ENCODE data around the gene SP8. TPM values are rescaled to one million over a fixed set of nuclear protein-coding genes. Genes with fewer than 3 reads are reported as not detected.

Gene SP8
- polyA plus RNA-seq, 3 donors: not detected

DNA sequence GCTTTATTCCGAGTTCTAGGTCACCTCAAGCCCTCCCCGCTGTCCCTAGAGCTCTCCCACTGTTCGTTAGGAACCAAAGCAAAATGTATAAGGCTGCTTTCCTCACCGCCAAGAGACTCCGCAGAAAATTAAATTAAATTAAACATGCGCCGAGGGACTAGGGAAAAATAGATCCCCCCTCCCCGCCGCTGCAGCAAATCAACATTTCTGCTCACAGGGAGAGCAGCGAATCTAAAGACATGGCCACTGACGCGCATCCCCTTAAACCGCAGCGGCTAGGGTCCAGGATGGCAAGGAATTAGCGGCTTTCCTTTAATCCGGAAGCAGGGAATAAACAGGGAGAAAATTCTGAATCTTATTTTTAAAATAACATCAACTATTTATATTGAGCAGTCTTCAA, 7.6 kb downstream of the SP8 start:
- no peak overlapping the region for H3K27ac ChIP-seq (ENCODE audit: low read depth, low read length)
- 14 to 23% (median 22%) methylated on average over 16 of the region's 16 CpGs for WGBS, 3 donors

DNA sequence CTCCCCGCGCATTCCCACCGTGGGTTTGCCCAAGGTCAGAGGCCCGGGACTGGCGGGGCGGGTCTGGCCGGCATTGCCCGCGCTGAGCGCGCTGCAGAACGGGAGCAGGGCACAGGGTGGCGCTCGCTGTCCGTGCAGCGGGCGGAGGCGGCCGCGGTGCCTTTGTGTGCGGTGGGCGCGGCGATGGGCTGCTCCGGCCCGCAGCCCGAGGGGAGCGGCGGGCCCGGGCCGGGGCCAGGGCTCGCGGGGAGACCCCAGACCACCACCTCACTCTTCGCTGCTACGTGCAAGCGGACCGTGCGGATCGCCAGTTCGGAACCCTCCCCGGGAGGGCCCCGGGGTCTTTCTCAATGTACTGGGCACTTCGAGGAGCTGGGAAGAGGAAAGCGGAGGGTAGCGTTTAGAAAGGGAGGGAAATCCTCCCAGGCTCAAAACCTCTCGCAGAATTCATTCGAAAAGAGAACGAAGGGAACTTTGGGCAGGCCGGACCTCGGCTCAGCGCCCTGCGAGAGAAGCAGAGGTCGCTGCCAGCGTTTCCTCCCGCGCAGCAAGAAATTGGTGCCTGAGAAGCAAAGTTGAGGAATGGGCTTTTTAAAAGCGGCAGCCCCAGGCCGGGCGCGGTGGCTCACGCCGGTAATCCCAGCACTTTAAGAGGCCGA, 8.5 kb downstream of the SP8 start:
- 2 to 3% (median 2%) methylated on average over 53 to 63 of the region's 63 CpGs for WGBS, 3 donors
- no peak overlapping the region for H3K27ac ChIP-seq (ENCODE audit: low read depth, low read length)

DNA sequence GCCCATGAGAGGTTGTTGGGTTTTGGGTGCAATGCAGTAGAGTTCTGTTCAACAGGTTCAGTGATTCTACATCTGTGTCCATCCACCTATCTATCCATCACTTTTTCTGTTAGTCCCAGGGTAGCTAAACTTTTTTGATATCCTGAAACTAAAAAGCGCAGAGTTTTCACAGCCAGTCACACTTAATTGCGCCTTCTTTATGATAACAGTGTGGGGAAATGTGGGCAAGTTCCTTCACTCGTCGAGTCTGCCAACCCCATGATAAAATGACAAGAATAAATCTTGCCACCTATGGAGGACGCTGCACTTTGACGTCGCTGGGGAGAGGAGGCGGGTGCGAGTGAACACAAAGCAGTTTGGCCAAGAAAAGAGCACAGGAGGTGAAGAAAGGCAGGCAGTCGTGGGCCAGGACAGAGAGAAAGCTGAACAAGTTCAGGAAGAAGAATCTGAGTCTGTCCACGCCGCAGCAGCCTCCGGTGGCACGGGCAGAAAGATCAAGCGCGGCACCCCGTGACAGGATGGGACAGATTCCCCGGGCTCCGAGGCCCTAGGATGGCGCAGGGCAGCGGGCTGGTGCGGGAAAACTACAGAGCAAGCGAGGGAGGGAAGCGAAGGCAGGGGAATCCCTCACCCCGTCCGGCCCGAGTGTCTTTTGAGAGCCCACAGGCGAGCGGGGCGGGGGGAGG, 9.2 kb downstream of the SP8 start:
- H3K27ac ChIP-seq (ENCODE audit: low read depth, low read length): no peak overlapping the region
- WGBS, 3 donors: 8 to 9% (median 9%) methylated on average over 24 to 30 of the region's 30 CpGs

DNA sequence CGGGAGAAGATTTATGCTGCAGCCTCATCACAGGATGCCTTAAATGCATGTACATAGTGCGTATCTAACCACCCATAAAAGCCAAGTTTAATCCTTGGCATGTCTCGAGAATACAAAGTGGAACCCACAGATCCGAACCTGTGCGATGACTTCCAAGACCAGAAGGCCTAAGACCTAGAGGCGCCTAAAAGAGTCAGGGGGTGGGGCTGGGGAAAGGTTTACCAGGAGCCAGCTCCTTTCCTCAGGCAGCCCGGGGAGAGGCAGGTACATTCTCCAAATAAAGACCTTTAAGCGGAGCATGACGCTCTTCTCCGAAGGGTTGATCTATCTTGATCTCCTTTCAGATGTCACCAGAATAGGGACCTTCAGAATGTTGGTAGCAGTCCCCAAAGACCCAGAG, 9.7 kb downstream of the SP8 start:
- 14 to 22% (median 21%) methylated on average over 10 of the region's 10 CpGs for WGBS, 3 donors
- H3K27ac ChIP-seq (ENCODE audit: low read depth, low read length): no peak overlapping the region

DNA sequence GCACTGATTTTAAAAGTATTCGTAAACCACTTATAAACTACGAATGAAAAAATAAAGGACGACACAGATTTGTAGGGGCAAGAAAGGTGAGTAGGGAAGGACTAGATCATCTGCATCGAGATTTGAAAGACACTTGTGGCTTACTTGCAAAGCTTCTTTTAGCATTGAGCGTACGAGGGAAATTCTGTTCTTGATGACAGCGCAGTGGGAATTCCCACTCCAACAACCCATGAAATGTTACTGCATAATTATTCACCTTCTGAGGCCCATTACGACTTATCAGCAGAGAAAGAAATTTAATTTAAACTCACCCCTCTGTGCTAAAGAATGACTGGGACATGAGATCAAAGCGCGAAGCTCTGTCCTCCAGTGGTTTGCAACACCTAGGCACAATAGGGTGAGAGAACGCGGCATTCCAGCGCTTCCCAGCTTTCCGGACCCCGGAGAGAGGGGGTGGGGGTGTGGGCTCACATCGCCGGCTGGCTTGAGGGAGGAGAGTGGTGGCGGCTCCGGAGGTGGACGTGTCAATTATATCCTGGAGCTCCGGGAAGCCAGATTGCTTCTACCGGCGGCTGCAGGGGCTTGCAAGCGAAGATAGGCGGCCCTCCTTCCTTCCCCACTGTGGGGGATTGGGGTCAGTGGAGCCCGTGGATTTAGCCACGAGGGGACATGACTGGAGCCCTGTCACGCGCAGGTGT, 10.3 kb downstream of the SP8 start:
- WGBS, 3 donors: 10 to 12% (median 10%) methylated on average over 29 of the region's 29 CpGs
- no peak overlapping the region for H3K27ac ChIP-seq (ENCODE audit: low read depth, low read length)

DNA sequence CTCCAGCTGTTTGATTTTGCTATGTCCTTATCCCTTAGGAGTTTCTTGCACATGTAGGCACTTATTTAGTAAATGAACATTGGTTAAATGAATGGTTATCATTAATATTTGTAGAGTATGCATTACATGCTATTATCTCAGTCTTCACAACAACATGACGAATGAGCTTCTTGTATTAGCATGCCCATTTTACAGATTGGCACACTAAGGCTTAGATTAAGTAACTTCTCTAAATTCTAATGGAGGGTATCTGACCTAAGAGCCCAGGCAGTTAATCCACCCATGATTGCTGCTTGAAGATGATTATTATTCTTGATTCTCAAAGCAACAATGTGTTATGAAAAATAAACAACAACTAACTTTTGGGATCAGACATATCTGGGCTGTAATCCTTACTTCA, 32.7 kb downstream of the SP8 start:
- no peak overlapping the region for H3K27ac ChIP-seq (ENCODE audit: low read depth, low read length)
- WGBS, 3 donors: 90 to 100% (median 93%) methylated on average over 1 of the region's 1 CpG

DNA sequence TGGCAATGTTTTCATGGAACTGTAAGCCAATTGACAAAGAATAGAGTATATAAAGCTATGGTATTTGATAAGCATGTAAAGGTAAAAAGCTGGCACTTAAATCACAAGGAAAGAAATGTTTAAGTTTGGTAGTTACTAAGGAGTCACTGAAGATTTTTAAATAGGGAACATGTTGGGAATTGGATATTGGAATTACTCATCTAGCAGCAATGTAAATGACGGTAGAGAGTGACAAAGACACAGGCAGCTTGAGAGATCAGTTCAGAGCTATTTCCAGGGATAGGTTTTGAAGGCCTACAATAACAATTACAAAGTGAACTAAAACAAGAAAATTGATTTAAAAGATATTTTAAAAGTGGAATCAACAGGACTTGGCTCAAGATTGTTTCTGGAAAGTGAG, 36.8 kb downstream of the SP8 start:
- H3K27ac ChIP-seq (ENCODE audit: low read depth, low read length): no peak overlapping the region
- 81 to 91% (median 81%) methylated on average over 1 of the region's 1 CpG for WGBS, 3 donors

DNA sequence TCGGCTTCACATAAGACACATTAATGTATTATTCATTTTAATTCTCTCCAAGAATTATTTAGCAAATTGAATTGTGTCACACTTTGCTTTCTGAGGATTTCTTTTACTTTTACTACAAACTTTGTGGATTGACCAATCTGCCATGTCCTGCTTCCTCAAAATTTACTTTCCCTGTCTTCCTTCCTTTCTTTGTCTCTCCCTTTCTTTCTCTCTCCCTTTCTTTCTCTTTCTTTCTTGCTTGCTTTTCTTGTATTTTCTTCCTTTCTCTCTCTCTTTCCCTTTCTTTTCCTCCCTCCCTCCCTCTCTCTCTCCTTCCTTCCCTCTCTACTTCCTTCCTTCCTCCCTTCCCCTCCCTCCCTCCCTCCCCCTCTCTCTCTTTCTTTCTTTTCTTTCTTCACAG, 37.8 kb downstream of the SP8 start:
- no peak overlapping the region for H3K27ac ChIP-seq (ENCODE audit: low read depth, low read length)
- 89 to 96% (median 92%) methylated on average over 1 of the region's 1 CpG for WGBS, 3 donors

DNA sequence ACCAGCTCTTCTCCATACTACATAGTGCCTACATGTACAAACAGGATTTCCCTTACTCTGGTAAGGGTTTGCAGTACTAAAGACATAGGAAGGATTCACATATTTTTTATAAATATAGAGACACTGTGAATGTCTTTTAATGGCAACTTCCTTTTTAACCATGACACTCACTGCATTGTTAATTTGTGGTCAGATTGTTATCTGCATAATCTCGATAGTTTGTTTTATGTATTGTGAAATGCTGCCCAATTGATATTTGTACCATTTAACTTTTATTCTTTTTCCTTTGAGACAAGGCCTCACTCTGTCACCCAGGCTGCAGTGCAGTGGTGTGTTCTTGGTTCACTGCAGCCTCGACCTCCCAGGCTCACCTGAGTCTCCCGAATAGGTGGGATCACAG, 39.7 kb downstream of the SP8 start:
- 66 to 72% (median 71%) methylated on average over 3 of the region's 3 CpGs for WGBS, 3 donors
- H3K27ac ChIP-seq (ENCODE audit: low read depth, low read length): no peak overlapping the region

DNA sequence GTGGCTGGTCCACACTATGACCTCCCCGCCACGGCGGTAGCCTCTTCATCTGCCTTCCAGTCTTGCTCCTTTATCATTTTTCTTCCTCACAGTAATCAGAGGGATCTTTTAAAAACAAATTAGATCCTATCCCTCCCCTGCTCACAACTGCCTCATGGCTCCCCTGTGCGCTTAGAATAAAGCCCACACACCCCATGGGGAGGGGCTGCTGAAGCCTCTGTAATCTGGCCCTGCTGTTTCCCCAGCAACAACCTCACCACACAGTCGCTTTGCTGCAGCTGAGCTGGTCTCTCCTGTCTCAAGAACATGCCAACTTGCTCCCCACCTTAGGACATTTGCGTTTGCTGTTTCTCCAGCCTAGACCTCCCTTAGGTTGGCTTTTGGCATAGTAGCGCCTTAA, 41.0 kb downstream of the SP8 start:
- 75 to 79% (median 75%) methylated on average over 7 of the region's 7 CpGs for WGBS, 3 donors
- no peak overlapping the region for H3K27ac ChIP-seq (ENCODE audit: low read depth, low read length)

DNA sequence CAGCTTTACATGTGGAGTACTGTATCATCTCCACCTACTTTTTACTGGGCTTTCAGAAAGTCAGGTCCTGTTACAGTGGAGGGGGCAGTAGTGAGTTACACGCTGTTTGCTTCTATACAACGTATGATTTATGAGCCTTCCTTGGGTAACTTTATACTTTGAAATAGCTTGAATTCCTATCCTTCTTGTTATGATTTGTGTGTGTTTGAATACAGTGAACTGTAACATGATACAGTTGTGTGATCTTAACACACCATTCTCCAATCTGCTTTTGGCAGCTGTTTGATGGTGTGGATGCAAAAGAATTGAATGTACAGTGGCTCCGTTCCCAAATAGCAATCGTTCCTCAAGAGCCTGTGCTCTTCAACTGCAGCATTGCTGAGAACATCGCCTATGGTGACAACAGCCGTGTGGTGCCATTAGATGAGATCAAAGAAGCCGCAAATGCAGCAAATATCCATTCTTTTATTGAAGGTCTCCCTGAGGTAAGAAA, 41.7 kb downstream of the SP8 start:
- 42 to 54% (median 51%) methylated on average over 7 of the region's 7 CpGs for WGBS, 3 donors
- no peak overlapping the region for H3K27ac ChIP-seq (ENCODE audit: low read depth, low read length)

DNA sequence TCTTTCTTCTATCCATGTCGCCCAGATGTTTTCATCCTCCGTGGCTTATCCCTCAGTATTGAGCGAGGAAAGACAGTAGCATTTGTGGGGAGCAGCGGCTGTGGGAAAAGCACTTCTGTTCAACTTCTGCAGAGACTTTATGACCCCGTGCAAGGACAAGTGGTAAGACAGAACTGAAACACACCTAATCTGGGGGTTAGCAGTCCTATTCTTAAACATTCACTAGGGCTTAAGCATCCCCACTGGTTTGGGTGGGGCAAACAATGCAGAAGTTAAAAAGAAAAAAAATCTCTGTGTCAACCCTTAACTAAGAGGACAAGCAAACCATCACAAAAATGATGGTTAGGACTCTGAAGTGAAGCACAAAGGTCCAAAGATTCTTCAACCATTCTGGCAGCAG, 43.8 kb downstream of the SP8 start:
- no peak overlapping the region for H3K27ac ChIP-seq (ENCODE audit: low read depth, low read length)
- WGBS, 3 donors: 60 to 85% (median 84%) methylated on average over 5 of the region's 5 CpGs

DNA sequence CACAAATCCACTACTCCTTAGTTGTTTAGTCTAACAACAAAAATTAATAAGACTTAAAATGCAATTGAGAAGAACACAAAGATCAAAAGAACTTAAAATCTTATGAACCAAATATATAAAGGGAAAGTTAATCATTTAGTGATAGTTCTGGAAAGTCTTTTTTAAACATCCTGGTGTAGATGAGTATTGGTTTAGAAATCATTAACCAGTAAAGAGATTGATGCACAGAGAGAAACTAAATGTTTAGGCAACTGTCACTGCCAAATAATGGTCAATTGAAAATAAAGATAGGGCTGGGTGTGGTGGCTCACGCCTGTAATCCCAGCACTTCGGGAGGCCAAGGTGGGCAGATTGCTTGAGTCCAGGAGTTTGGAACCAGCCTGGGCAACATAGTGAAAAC, 44.9 kb downstream of the SP8 start:
- WGBS, 3 donors: 61 to 100% (median 89%) methylated on average over 2 of the region's 2 CpGs

DNA sequence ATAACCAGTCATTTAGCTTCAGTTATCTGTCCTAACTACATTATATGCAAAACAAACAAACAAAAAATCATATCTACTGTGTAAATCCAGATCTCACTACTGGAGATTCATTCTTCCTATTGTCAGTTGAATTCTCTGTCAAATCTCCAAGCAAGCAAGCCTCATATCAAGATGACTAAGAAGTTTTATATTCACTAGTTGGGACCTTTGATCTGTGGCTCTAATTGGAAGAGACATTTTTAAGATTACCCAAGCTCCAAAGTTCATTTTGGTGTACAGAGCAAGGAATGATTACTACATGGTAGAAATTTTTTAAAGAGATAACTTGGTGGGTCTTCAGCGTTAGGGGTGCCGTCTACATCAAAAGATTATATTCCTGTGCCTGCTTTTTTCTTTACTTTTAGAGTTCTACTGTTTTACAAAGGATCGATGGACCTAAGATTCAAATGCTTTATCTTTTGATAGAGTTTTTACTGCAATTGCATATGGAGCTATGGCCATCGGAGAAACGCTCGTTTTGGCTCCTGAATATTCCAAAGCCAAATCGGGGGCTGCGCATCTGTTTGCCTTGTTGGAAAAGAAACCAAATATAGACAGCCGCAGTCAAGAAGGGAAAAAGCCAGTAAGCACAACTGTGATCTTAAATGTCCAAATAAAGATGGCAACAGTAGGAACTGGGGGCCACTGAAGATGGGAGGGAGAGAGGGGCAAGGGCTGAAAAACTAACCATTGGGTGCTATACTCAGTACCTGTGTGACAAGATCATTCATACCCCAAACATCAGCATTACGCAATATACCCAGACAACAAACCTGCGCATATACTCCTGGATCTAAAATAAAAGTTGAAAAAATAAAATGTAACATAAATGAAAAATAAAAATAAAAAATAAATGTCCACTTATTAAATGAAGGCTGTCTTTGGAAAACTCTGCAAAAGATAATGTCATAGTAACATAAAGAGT, 47.9 kb downstream of the SP8 start:
- 82 to 93% (median 92%) methylated on average over 11 of the region's 11 CpGs for WGBS, 3 donors
- H3K27ac ChIP-seq (ENCODE audit: low read depth, low read length): no peak overlapping the region

More for the DNA sequence above, 44.9 kb downstream of the SP8 start:
- H3K27ac ChIP-seq (ENCODE audit: low read depth, low read length): no peak overlapping the region

DNA sequence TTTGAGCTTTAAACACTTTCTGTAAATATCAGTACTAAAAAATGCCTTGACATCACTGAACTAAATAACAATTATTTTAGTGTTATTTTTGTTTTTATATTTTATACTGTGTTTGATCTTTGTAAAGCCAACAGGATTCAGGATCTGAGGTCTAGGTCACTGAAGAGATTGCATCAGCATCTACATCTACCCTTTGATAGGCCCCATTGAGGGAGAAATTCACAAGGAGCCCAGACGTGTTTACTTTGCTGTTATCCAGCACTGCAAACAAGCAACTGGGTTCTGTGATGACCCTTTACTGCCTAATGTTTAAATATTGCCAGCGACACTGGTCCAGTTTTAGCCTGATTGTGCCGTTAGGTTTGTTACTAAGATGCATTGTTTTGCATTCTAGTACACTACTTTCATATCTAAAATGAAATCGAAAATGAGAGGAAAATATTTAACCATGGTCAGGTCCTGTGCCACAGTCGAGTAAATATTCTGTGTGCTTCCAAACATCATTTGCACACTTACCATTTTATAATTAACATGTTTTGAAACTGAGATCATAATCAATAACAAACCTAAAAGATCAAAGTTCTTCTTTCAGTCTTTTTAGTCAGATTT, 48.7 kb downstream of the SP8 start:
- WGBS, 3 donors: 35 to 74% (median 58%) methylated on average over 5 of the region's 5 CpGs
- H3K27ac ChIP-seq (ENCODE audit: low read depth, low read length): no peak overlapping the region

DNA sequence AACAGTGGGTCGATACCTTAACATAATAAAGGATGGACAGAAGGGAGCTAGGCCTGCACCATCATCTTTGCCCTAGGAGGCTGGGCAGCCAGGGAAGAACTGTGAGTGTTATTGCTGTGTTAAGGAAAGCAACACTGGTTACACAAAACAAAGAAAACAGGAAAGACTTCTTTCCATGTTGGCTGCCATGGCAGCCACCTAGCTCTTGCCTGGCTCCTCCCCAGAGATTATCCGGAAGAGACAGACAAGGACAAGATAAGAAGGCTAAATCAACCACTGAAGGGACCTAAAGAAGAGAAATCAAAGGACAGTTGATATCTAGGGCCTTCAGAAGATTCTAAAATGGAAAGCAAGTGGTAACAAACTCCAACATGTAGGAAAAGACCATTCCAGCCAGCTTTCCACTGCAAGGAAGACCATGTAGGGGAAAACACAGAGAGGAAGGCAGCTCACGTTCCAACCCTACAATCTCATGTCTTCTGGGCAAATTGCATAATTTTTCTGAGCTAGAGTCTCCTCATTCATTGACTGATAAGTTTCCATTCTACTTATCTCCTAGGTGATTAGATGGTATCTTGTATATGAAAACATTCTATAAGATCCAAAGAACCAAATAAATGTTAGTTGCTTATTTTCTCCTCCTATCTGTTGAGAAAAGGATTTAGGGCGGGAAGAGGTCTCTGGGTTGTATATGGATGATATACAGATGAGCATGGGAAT, 51.2 kb downstream of the SP8 start:
- 68 to 83% (median 80%) methylated on average over 4 of the region's 4 CpGs for WGBS, 3 donors
- H3K27ac ChIP-seq (ENCODE audit: low read depth, low read length): no peak overlapping the region

All from adipose tissue (tissue), 3 donors.